Measurements from ENCODE around the gene NINL. TPM values are rescaled to one million over a fixed set of nuclear protein-coding genes. Genes with fewer than 3 reads are reported as not detected.

Gene NINL
- polyA plus RNA-seq, 1 donor (not counting 4 experiments of a cell fraction or from before 2014, with no cell fraction given): 0.79 TPM

GRCh38 chr20:25499031-25499430, 86.3 kb downstream of the NINL start:
- no peaks in the 10 kb centered on the region for H4K20me1 ChIP-seq (ENCODE audit: control insufficient read depth, extremely low read depth, insufficient read depth, low read length)
- dilution Hi-C loops (cut with MboI; ENCODE audit: extremely low pct_ligation_motif_present, low sequenced_read_pairs): no loop called here
- peaks cover 13% of the 10 kb centered on the region for H3K4me1 ChIP-seq (ENCODE audit: control insufficient read depth, extremely low read depth, insufficient read depth, low read length)
- H3K36me3 ChIP-seq (ENCODE audit: control insufficient read depth in 2 of 2, extremely low read depth in 1 of 2, insufficient read depth in 2 of 2, low read length in 2 of 2): no peaks in the 10 kb centered on the region
- TF ChIP-seq EZH2 (IDR thresholded peaks at IDR 0.05; ENCODE audit: low read length): no peak
- TF ChIP-seq CTCF (optimal IDR thresholded peaks at IDR 0.05 in 1 of 3, IDR thresholded peaks at IDR 0.05 in 1 of 3, conservative IDR thresholded peaks at IDR 0.05 in 1 of 3; ENCODE audit: extremely low read depth in 1 of 3, insufficient read depth in 2 of 3, low read length in 3 of 3): no peak
- no peaks in the 10 kb centered on the region for H3K9me1 ChIP-seq (ENCODE audit: control insufficient read depth, extremely low read depth, insufficient read depth, low read length)
- H3K4me3 ChIP-seq (ENCODE audit: control insufficient read depth in 2 of 3, extremely low read depth in 1 of 3, insufficient read depth in 2 of 3, low read depth in 1 of 3, low read length in 3 of 3): no peak overlapping the region
- FAIRE-seq (no peak), DNase-seq (ENCODE audit: low read depth, low spot score) (no peak)
- no peak overlapping the region for H3K4me2 ChIP-seq (ENCODE audit: control insufficient read depth, extremely low read depth, insufficient read depth, low read depth, low read length)
- no peaks in the 10 kb centered on the region for H3K79me2 ChIP-seq (ENCODE audit: control insufficient read depth, insufficient read depth, low read length)
- no peak overlapping the region for H2AFZ ChIP-seq (ENCODE audit: control insufficient read depth, low read length)
- no peak overlapping the region for H3K9ac ChIP-seq (ENCODE audit: control insufficient read depth, extremely low read depth, insufficient read depth, low read length)
- H3K27ac ChIP-seq (ENCODE audit: control insufficient read depth, insufficient read depth, low read length): no peak overlapping the region
- H3K9me3 ChIP-seq (ENCODE audit: control insufficient read depth, low read depth, low read length): no peaks in the 10 kb centered on the region
- peaks cover 24% of the 10 kb centered on the region for H3K27me3 ChIP-seq (ENCODE audit: control insufficient read depth, extremely low read depth, insufficient read depth, low read length)

DNA sequence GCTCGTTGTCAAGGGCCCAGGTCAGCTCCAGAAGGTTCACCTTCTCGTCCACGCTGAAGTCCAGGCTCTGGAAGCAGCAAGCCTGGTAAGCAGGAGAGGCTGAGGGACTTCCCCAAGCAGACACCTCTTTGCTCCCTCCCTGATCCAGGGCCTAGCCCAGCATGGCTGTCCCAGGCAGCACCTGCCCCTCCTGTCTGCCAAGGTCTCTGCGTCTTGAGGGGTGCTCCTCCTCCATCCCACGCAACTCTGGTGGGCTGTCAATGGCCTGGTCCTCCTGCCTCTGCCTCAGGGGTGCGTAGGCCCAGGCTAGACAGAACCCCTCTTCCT, 87.1 kb downstream of the NINL start:
- no peaks in the 10 kb centered on the region for H3K79me2 ChIP-seq (ENCODE audit: control insufficient read depth, insufficient read depth, low read length)
- H3K4me1 ChIP-seq (ENCODE audit: control insufficient read depth, extremely low read depth, insufficient read depth, low read length): peaks cover 13% of the 10 kb centered on the region
- no peaks in the 10 kb centered on the region for H3K9me1 ChIP-seq (ENCODE audit: control insufficient read depth, extremely low read depth, insufficient read depth, low read length)
- dilution Hi-C loops (cut with MboI; ENCODE audit: extremely low pct_ligation_motif_present, low sequenced_read_pairs): no loop called here
- H3K9ac ChIP-seq (ENCODE audit: control insufficient read depth, extremely low read depth, insufficient read depth, low read length): no peak overlapping the region
- TF ChIP-seq CTCF (optimal IDR thresholded peaks at IDR 0.05 in 1 of 3, IDR thresholded peaks at IDR 0.05 in 1 of 3, conservative IDR thresholded peaks at IDR 0.05 in 1 of 3; ENCODE audit: extremely low read depth in 1 of 3, insufficient read depth in 2 of 3, low read length in 3 of 3): no peak
- no peak for TF ChIP-seq EZH2 (IDR thresholded peaks at IDR 0.05; ENCODE audit: low read length)
- FAIRE-seq: no peak
- no peak overlapping the region for H3K4me3 ChIP-seq (ENCODE audit: control insufficient read depth in 2 of 3, extremely low read depth in 1 of 3, insufficient read depth in 2 of 3, low read depth in 1 of 3, low read length in 3 of 3)
- DNase-seq (ENCODE audit: low read depth, low spot score): no peak
- no peaks in the 10 kb centered on the region for H3K36me3 ChIP-seq (ENCODE audit: control insufficient read depth in 2 of 2, extremely low read depth in 1 of 2, insufficient read depth in 2 of 2, low read length in 2 of 2)
- no peak overlapping the region for H3K27ac ChIP-seq (ENCODE audit: control insufficient read depth, insufficient read depth, low read length)
- H2AFZ ChIP-seq (ENCODE audit: control insufficient read depth, low read length): no peak overlapping the region
- no peaks in the 10 kb centered on the region for H4K20me1 ChIP-seq (ENCODE audit: control insufficient read depth, extremely low read depth, insufficient read depth, low read length)
- no peaks in the 10 kb centered on the region for H3K9me3 ChIP-seq (ENCODE audit: control insufficient read depth, low read depth, low read length)
- no peak overlapping the region for H3K4me2 ChIP-seq (ENCODE audit: control insufficient read depth, extremely low read depth, insufficient read depth, low read depth, low read length)
- peaks cover 24% of the 10 kb centered on the region for H3K27me3 ChIP-seq (ENCODE audit: control insufficient read depth, extremely low read depth, insufficient read depth, low read length)
